Spinal cord (tissue), 10 donors: ENCODE measurements around the gene FAM168B. TPM values are rescaled to one million over a fixed set of nuclear protein-coding genes. Genes with fewer than 3 reads are reported as not detected.

ENCODE experiments used
- DNase-seq, 6 donors: peaks; one replicate each; pipeline versions ENCODE4 v3.0.0 to v3.0.0-alpha.2; 2013 to 2015; ENCODE audit warnings: low spot score in 6 of 6, low read depth in 4 of 6
- H3K27ac ChIP-seq: one replicate; pipeline ENCODE4 v1.5.1; 2013; ENCODE audit warnings: low read depth, low read length, control low read depth
- H3K27me3 ChIP-seq: one replicate; pipeline ENCODE4 v1.6.1; 2013; ENCODE audit warnings: low read length; ENCODE audit not compliant: control insufficient read depth, insufficient read depth
- H3K36me3 ChIP-seq: one replicate; pipeline ENCODE4 v1.6.1; 2013; ENCODE audit warnings: low read length; ENCODE audit not compliant: control insufficient read depth, insufficient read depth
- H3K4me1 ChIP-seq: one replicate; pipeline ENCODE4 v1.6.1; 2013; ENCODE audit warnings: low read length; ENCODE audit not compliant: control insufficient read depth, insufficient read depth
- H3K4me3 ChIP-seq: one replicate; pipeline ENCODE4 v1.5.1; 2013; ENCODE audit warnings: low read depth, low read length, control low read depth
- H3K9me3 ChIP-seq: one replicate; pipeline ENCODE4 v1.6.1; 2013; ENCODE audit warnings: low read length; ENCODE audit not compliant: control insufficient read depth, insufficient read depth
- WGBS: methylation state at CpG from one replicate; pipeline ENCODE4 v1.1.5; 2013; ENCODE audit warnings: missing lambda C conversion rate; ENCODE audit not compliant: insufficient coverage; 5-methylcytosine and 5-hydroxymethylcytosine counted together
- polyA plus RNA-seq, 2 donors: library from polyadenylated mRNA; unstranded; fragments of 120-200 nt; gene quantifications; one replicate each; pipeline ENCODE4 v1.2.1, GENCODE V29; 2013; ENCODE audit not compliant: insufficient read length in 2 of 2
- total RNA-seq, 2 donors: library from RNA; depleted of rRNA in 1 of 2; stranded (reverse); fragments of 120-200 nt in 1 of 2; fragments of >200 nt in 1 of 2; gene quantifications; one replicate each; pipeline versions ENCODE4 v1.2.3 to v1.2.4, GENCODE V29; 2013 to 2014
- donor health status: healthy.

The FAM168B gene
- total and polyA plus RNA-seq, 4 donors: 76.0 to 172 (median 133) TPM

DNA sequence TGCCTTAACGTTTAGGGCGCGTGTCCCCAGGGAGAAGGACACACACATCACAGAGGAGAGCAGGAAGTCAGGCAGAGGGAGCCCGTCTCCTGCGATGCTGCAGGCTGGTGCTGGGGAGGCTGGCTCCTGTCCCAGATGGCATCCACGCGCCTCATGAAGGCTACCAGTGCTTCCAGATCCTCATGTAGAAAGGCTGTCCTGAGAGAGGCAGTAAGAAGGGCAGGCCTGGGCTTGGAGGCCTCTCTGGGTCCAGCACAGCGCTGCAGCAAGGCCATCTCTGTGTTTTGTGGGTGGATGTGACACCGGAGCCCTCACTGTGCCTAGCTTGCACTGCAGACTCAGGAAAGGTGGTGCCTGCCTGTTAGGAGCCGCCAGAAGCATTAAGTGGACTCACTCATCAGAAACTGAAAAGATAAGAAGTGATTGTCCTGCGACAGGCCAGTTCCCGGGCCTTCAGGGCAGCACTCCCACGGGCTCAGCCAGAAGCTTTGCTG lies 62.7 kb downstream of the FAM168B start:
- H3K27ac ChIP-seq: no peak overlapping the region
- WGBS: 70% methylated on average over 13 of the region's 13 CpGs
- DNase-seq: no peak
- peaks cover 25% of the 10 kb centered on the region for H3K4me1 ChIP-seq
- no peaks in the 10 kb centered on the region for H3K27me3 ChIP-seq
- H3K4me3 ChIP-seq: no peak overlapping the region
- peaks cover 35% of the 10 kb centered on the region for H3K36me3 ChIP-seq
- H3K9me3 ChIP-seq: no peaks in the 10 kb centered on the region

DNA sequence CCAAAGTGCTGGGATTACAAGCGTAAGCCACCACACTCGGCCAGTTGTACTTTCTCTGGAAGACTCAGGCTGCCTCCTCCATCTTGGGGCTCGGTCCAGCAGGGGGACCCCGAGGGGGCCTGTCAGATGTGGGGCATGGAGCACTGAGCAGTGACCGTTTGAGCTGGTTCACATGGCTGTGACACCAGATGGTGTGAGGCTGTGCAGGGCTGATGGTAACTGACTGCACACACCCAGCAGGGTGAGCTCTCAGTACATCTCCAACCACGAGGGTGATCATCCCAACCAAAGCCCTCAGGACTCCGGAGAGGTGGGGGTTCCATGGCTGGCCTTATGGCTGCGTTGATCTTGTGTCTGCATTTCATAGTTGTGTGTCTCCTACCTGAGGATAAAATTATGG lies 63.4 kb downstream of the FAM168B start:
- WGBS: 78% methylated on average over 7 of the region's 8 CpGs
- no peaks in the 10 kb centered on the region for H3K27me3 ChIP-seq
- H3K9me3 ChIP-seq: no peaks in the 10 kb centered on the region
- no peak overlapping the region for H3K4me3 ChIP-seq
- peaks cover 21% of the 10 kb centered on the region for H3K4me1 ChIP-seq
- H3K27ac ChIP-seq: no peak overlapping the region
- H3K36me3 ChIP-seq: peaks cover 34% of the 10 kb centered on the region
- DNase-seq: no peak

GRCh38 chr2:131027566-131028528 lies 65.4 kb downstream of the FAM168B start:
- no peak overlapping the region for H3K27ac ChIP-seq
- WGBS: 94% methylated on average over 11 of the region's 12 CpGs
- H3K9me3 ChIP-seq: no peaks in the 10 kb centered on the region
- H3K4me1 ChIP-seq: peaks cover 4% of the 10 kb centered on the region
- no peak overlapping the region for H3K4me3 ChIP-seq
- H3K27me3 ChIP-seq: no peaks in the 10 kb centered on the region
- DNase-seq: no peak
- peaks cover 31% of the 10 kb centered on the region for H3K36me3 ChIP-seq

GRCh38 chr2:131026919-131027318 lies 66.3 kb downstream of the FAM168B start:
- WGBS: 0% methylated on average over 1 of the region's 5 CpGs
- Histone ChIP-seq H3K27ac (no peak overlapping the region), H3K4me3 (no peak overlapping the region), H3K36me3 (peaks cover 27% of the 10 kb centered on the region), H3K9me3 (no peaks in the 10 kb centered on the region), H3K27me3 (no peaks in the 10 kb centered on the region), H3K4me1 (peaks cover 4% of the 10 kb centered on the region)
- no peak for DNase-seq

GRCh38 chr2:131023758-131024157 lies 69.5 kb downstream of the FAM168B start:
- Histone ChIP-seq H3K9me3 (no peaks in the 10 kb centered on the region), H3K4me3 (no peak overlapping the region), H3K4me1 (no peaks in the 10 kb centered on the region), H3K27me3 (no peaks in the 10 kb centered on the region), H3K27ac (no peak overlapping the region), H3K36me3 (peaks cover 10% of the 10 kb centered on the region)
- no peak for DNase-seq
- no CpG with 5 or more reads among the region's 1 CpG for WGBS

DNA sequence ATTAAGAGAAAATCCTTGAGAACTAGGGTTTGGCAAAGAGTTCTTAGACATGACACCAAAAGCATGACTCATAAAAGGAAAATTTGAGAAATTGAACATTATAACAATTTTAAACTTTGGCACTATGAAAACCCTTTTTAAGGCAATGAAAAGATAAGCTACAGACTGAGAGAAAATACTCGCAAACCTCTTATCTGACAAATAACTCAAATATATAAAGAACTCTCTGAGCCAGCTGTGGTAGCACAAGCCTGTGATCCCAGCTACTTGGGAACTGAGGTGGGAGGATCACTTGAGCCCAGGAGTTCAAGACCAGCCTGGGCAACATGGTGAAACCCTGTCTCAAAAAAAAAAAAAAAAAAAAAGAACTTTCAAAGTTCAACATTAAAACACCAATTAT lies 70.5 kb downstream of the FAM168B start:
- no CpG with 5 or more reads among the region's 1 CpG for WGBS
- peaks cover 3% of the 10 kb centered on the region for H3K36me3 ChIP-seq

DNA sequence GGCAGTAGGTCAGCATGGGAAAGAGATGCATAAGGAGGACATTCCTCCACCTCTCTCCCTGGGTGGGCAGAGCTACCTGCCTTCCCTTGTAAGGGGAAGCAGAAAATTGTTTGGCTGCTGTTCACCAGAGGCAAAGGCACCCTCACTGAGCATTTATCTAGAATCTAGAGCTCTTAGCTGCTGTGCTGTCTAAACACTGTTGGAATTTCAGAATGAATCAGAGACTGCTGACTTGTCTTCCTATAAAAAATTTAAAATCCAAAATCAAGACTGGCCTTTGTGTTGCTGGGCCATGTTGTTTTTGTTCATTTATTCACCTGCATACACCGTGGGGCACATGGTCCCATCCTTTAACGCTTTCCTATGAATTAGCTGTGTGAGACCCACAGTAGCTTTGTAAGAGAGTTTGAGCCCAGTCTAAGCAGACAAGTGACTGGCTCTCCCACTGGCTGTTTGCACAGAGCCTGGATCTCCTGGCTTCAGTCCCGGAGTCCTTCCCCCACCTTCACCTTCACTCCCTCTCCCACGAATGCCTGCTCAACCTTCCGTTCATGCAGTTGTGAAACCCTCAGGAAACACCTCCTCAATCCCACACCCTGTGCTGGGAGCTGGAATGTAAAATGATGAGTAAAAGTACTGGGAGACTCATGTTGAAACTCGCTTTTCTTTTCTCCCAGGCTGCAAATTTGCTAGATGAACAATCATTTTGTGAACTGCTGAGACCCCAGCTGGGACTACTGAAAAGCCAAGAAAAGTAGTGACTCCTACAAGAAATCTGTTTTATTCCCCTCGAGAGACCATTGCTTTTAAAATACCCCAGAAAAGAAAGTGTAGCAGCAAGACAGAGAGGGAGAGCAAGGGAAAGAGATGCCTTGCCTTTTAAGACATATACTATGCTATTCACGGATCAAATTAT lies 76.2 kb downstream of the FAM168B start:
- Histone ChIP-seq H3K4me3 (no peak overlapping the region), H3K27me3 (no peaks in the 10 kb centered on the region), H3K36me3 (peaks cover 6% of the 10 kb centered on the region), H3K27ac (no peak overlapping the region), H3K9me3 (no peaks in the 10 kb centered on the region), H3K4me1 (peaks cover 16% of the 10 kb centered on the region)
- 17% methylated on average over 1 of the region's 8 CpGs for WGBS
- DNase-seq: peak in 1 of 6 donors; percentile 67

More for the DNA sequence above, 70.5 kb downstream of the FAM168B start:
- H3K4me1 ChIP-seq: no peaks in the 10 kb centered on the region
- DNase-seq: no peak
- no peak overlapping the region for H3K27ac ChIP-seq
- no peak overlapping the region for H3K4me3 ChIP-seq
- no peaks in the 10 kb centered on the region for H3K27me3 ChIP-seq
- H3K9me3 ChIP-seq: no peaks in the 10 kb centered on the region

- 94% methylated on average over 11 of the region's 11 CpGs for WGBS
- Histone ChIP-seq H3K4me1 (peaks cover 16% of the 10 kb centered on the region), H3K27me3 (no peaks in the 10 kb centered on the region), H3K4me3 (no peak overlapping the region), H3K9me3 (no peaks in the 10 kb centered on the region), H3K36me3 (peaks cover 6% of the 10 kb centered on the region), H3K27ac (no peak overlapping the region)
- DNase-seq: no peak
Measured at GRCh38 chr2:131015764-131016163, 77.5 kb downstream of the FAM168B start.

GRCh38 chr2:131014141-131014540 lies 79.1 kb downstream of the FAM168B start:
- DNase-seq: no peak
- Histone ChIP-seq H3K36me3 (peaks cover 6% of the 10 kb centered on the region), H3K4me3 (no peak overlapping the region), H3K27ac (no peak overlapping the region), H3K9me3 (no peaks in the 10 kb centered on the region), H3K27me3 (no peaks in the 10 kb centered on the region), H3K4me1 (peaks cover 16% of the 10 kb centered on the region)
